GM12892 (cell line): ENCODE measurements around the gene CCL5.

Source experiments
- POLR2A ChIP-seq: IDR thresholded peaks from 2 replicates; pipeline ENCODE4 v1.6.1; 2011; ENCODE audit warnings: low read depth, low read length, control low read depth
- POLR2AphosphoS5 ChIP-seq: IDR thresholded peaks from 2 replicates; pipeline ENCODE4 v1.6.1; 2011; ENCODE audit warnings: low read depth, low read length, control low read depth
- TAF1 ChIP-seq: IDR thresholded peaks from 2 replicates; pipeline ENCODE4 v1.6.1; 2011; ENCODE audit warnings: low read depth, mild to moderate bottlenecking, control low read depth, low read length, borderline replicate concordance

DNA sequence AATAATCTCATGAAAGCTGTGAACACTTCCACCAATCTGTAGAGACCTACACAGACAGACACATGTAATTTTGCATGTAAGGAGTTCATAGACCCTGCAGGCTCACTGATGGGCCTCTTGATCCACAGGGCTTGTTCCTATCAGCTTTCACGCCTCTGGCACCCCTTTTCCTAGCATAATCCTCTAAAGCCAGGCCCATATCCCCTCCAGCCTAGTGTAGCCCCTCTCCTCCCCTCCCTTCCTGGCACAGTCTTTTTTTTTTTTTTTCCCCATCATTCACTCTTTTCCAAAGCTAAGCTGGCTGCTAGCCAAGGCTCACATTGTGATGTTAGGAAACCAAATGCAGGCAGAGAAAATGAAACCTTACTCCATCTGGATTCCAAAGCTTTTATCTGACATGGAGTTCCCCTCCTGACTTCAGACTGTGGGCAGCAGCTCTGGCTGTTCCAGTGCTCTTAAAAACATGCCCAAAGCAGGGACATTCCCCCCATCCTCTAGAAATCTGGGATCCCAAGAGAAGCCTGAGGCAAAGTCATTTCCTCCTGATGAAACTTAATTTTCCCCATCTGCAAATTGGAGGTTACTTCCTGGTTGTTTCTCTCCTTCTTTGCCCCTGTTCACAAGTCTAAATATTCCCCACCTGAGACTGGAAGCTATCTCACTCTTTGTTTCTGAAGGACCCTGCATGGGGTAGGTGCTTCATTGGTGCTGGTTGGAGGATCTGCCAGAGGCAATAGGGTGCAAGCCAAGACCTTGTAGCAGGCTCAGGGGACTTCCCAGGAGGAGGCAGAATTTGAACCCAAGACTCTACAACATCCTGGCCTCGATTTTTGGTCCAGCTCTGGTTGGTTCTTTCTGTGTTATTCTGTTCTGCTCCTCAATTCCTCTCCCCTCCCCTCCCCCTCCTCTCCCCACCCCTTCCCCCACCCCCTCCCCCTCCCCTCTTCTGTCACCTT lies 9.9 kb upstream of the CCL5 start:
- no peak for TF ChIP-seq POLR2A
- TF ChIP-seq POLR2AphosphoS5: no peak
- TF ChIP-seq TAF1: no peak
